Natural killer cell treated with Interleukin-12 subunit alpha and Interleukin-12 subunit beta and Interleukin-15 and Interleukin-18, amount 100 ng/mL, for 72 hours (primary cell): Measurements from ENCODE around the gene CFAP99. TPM values are rescaled to one million over a fixed set of nuclear protein-coding genes. Genes with fewer than 3 reads are reported as not detected.

Experiments used
- ATAC-seq, 2 donors: fragments of 150-1000 bp; cut with Tn5 transposase in 1 of 2; sonication (Bioruptor Pico), chemical (Tn5 transposase) in 1 of 2; 2 replicates each; pipeline ENCODE4 v1.10.0; 2021
- DNase-seq: peaks from one replicate; pipeline ENCODE4 v3.0.0; 2022; ENCODE audit warnings: low spot score
- H3K27ac Mint-ChIP-seq, 2 donors: 1 replicate in 1 of 2; 2 replicates in 1 of 2; pipeline ENCODE4 v1.8.0; 2022; ENCODE audit warnings: mixed read lengths in 2 of 2, mild to moderate bottlenecking in 1 of 2, moderate library complexity in 1 of 2
- H3K27me3 Mint-ChIP-seq, 2 donors: 1 replicate in 1 of 2; 2 replicates in 1 of 2; pipeline ENCODE4 v1.8.0; 2022; ENCODE audit warnings: mixed read lengths in 2 of 2
- H3K36me3 Mint-ChIP-seq: one replicate; pipeline ENCODE4 v1.8.0; 2022; ENCODE audit warnings: mixed read lengths
- H3K4me1 Mint-ChIP-seq, 2 donors: 1 replicate in 1 of 2; 2 replicates in 1 of 2; pipeline ENCODE4 v1.8.0; 2022; ENCODE audit warnings: low read depth in 2 of 2, mixed read lengths in 2 of 2, mild to moderate bottlenecking in 1 of 2
- H3K4me3 Mint-ChIP-seq: one replicate; pipeline ENCODE4 v1.8.0; 2022; ENCODE audit warnings: mixed read lengths
- H3K9me3 Mint-ChIP-seq: 2 replicates; pipeline ENCODE4 v1.8.0; 2022; ENCODE audit warnings: mixed read lengths
- total RNA-seq, 2 donors: library from RNA; stranded (reverse); gene quantifications; one replicate each; pipeline ENCODE4 v1.2.3, GENCODE V29; 2022

Gene CFAP99
- total RNA-seq, 2 donors from 2014 or later, result not detected

DNA sequence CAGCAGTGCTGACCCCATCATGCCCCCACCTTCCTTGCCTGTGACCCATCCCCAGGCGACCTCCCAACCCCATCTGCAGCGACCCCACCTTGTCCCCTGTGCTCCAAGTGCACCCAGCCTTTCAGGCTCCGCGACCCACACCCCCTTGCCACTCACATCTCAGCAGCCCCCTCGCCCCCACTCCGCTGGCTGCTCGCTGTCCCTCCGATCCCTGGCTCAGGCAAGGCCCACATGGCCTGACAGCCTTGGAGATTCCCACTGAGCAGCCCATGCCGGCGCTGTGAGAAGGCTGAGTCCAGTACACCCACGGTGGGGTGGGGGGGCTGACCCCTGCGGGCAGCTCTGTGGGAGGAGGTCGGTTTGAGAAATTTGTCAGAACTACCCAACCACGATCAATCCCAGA lies 9.4 kb upstream of the CFAP99 start:
- ATAC-seq, result no peak
- Mint-ChIP-seq H3K4me3 (no peak overlapping the region), H3K9me3 (no peaks in the 10 kb centered on the region), H3K27me3 (no peaks in the 10 kb centered on the region), H3K4me1 (peaks cover 50 to 59% of the 10 kb centered on the region in 2 donors), H3K36me3 (no peaks in the 10 kb centered on the region), H3K27ac (peak overlapping the region in 1 of 2 donors; percentile 96)
- no peak for DNase-seq

DNA sequence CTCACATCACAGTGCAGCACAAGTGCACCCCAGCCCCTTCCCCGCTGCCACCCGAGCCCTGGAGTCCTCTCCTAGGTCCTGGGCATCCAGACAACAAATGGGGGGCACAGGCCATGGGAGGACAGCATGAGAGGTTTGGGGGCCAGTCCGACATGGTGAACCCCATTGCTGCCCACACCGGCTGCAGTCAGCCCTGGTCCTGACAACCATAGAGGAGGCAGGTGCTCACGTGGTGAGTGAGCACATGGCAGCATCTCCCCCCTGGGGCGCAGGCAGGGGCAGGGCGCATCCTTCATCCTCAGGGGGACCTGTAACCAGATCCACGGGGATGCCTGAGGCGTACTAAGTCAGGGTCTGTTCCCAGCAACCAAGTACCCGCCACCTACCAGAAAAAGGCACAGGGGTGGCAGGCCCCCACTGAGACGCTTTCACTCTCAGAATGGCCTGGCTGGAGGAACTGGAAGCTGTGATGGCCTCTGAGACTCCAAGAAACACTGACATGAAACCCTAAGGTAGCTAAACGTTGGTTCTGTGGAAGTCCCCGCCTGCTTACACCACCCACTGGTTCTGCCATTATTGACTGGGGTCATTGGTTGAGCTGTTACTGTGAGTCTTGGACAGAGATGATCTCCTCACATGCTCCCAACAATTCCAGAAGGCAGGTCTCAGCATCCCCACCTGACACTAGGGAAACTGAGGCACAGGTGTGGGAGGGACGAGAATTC lies 6.8 kb upstream of the CFAP99 start:
- DNase-seq, result no peak
- Mint-ChIP-seq H3K9me3 (no peaks in the 10 kb centered on the region), H3K4me1 (peaks cover 61 to 69% of the 10 kb centered on the region in 2 donors), H3K27ac (peak overlapping the region; percentile 96 to 97), H3K4me3 (peak overlapping the region; percentile 86), H3K36me3 (no peaks in the 10 kb centered on the region), H3K27me3 (no peaks in the 10 kb centered on the region)
- ATAC-seq, result no peak

DNA sequence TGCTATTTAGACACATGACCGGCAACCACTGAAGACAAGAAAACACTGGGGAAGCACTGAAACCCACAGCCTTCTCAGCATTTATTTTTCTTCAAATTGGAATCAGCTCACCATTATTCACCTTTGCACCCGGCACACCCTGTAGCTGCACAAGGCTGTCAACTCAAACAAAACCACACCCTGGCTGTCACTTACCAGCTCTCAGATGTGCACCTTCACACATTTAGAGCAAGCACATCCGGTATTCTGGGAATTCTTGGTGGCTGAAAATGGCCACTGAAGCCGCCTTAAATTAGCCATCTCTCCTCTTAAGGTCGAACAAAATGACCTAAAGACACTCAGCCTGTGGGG lies 6.2 kb upstream of the CFAP99 start:
- no peaks in the 10 kb centered on the region for H3K27me3 Mint-ChIP-seq
- peak overlapping the region; percentile 86 for H3K4me3 Mint-ChIP-seq
- ATAC-seq, result peak; percentile 73
- H3K4me1 Mint-ChIP-seq, result peaks cover 59 to 68% of the 10 kb centered on the region in 2 donors
- H3K9me3 Mint-ChIP-seq, result no peaks in the 10 kb centered on the region
- H3K36me3 Mint-ChIP-seq, result no peaks in the 10 kb centered on the region
- DNase-seq, result peak; percentile 79
- peak overlapping the region; percentile 96 to 97 for H3K27ac Mint-ChIP-seq

- ATAC-seq (peak; percentile 89 to 91), DNase-seq (peak; percentile 93)
- H3K36me3 Mint-ChIP-seq, result no peaks in the 10 kb centered on the region
- H3K27me3 Mint-ChIP-seq, result no peaks in the 10 kb centered on the region
- peaks cover 59 to 65% of the 10 kb centered on the region in 2 donors for H3K4me1 Mint-ChIP-seq
- peak overlapping the region; percentile 96 to 97 for H3K27ac Mint-ChIP-seq
- H3K9me3 Mint-ChIP-seq, result no peaks in the 10 kb centered on the region
- peak overlapping the region; percentile 86 for H3K4me3 Mint-ChIP-seq
Measured at GRCh38 chr4:2412885-2413716, 5.7 kb upstream of the CFAP99 start.

DNA sequence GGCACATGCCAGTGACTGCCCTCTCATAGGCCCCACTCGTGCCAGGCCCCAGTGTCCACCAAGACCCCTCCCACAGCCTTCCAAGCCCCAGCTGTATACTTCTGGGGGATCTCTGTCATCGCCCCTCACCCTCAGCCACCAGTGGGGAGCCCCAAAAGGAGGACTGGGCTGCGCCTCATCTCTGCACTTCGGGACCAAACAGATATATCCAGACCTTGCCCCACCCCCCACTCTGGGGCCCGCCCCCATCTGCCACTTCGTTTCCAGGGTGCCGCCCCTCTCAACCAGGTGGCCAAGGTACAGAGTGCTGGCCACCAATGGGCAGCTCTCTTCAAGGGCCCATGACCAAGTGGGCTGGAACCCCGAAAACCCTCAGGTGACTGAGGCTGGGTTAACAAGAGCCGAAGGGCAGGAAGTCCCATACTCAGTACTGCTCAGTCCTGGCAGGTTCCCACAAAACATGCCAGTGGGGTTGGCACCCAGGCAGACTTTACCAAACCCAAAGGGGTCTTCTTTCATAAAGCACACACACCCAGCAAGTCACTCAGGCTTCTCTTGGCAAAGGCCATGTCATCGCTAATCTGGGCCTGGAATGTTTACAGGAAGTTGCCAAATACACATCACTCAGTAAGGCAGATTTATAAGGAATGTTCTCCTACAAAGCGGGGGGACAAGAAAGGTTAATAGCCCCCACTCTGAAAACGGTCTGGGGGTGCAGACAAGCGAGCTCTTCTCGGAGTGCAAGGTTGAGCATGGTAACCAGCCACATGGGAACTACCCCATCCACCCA lies 4.7 kb upstream of the CFAP99 start:
- H3K9me3 Mint-ChIP-seq, result no peaks in the 10 kb centered on the region
- DNase-seq, result no peak
- peak overlapping the region; percentile 86 for H3K4me3 Mint-ChIP-seq
- no peaks in the 10 kb centered on the region for H3K36me3 Mint-ChIP-seq
- H3K4me1 Mint-ChIP-seq, result peaks cover 61 to 63% of the 10 kb centered on the region in 2 donors
- peak overlapping the region; percentile 96 to 97 for H3K27ac Mint-ChIP-seq
- no peak for ATAC-seq
- no peaks in the 10 kb centered on the region for H3K27me3 Mint-ChIP-seq

GRCh38 chr4:2415213-2415612 lies 3.5 kb upstream of the CFAP99 start:
- Mint-ChIP-seq H3K36me3 (no peaks in the 10 kb centered on the region), H3K27me3 (peaks cover 9 to 10% of the 10 kb centered on the region in 2 donors), H3K4me1 (peaks cover 68 to 69% of the 10 kb centered on the region in 2 donors), H3K4me3 (peak overlapping the region; percentile 35), H3K27ac (peak overlapping the region; percentile 42 to 88), H3K9me3 (no peaks in the 10 kb centered on the region)
- ATAC-seq (no peak), DNase-seq (peak; percentile 3)

GRCh38 chr4:2415881-2416563 lies 2.7 kb upstream of the CFAP99 start:
- Mint-ChIP-seq H3K4me1 (peaks cover 63 to 64% of the 10 kb centered on the region in 2 donors), H3K9me3 (no peaks in the 10 kb centered on the region), H3K36me3 (no peaks in the 10 kb centered on the region), H3K27ac (peak overlapping the region; percentile 42 to 88), H3K27me3 (peaks cover 15 to 18% of the 10 kb centered on the region in 2 donors), H3K4me3 (peak overlapping the region; percentile 68)
- ATAC-seq (no peak), DNase-seq (peak; percentile 41)

- Mint-ChIP-seq H3K27me3 (peaks cover 15 to 18% of the 10 kb centered on the region in 2 donors), H3K4me1 (peaks cover 58% of the 10 kb centered on the region in 2 donors), H3K27ac (peak overlapping the region; percentile 42 to 88), H3K9me3 (no peaks in the 10 kb centered on the region), H3K36me3 (no peaks in the 10 kb centered on the region), H3K4me3 (peak overlapping the region; percentile 68)
- ATAC-seq (no peak), DNase-seq (no peak)
Measured at GRCh38 chr4:2416564-2417225, 2.1 kb upstream of the CFAP99 start.

DNA sequence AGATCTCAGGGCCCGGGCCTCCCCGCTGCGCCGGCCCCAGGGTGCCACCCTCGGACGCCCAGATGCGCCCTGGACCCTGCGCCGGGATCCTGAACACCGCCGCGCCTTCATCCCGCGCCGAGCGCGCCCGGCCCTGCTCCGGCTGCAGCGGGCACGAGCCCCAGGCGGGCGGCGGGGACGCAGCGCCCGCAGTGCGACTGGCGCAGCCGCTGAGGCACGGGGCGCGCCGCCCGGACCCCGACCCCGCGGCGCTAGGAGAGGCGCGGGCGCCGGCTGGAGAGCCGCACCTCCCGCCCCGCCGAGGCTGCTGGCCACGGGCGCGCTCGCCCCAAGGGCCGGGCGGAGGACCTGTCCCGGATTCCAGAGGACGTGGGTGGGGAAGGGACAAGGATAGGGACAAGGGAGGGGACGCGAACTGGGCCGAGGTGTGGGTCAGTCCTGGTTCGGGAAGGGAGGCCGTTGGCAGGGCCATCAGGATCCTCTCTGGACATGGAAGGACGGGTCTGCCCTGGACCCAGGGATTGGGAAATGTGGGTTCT lies 1.5 kb upstream of the CFAP99 start:
- no peaks in the 10 kb centered on the region for H3K9me3 Mint-ChIP-seq
- peaks cover 15 to 18% of the 10 kb centered on the region in 2 donors for H3K27me3 Mint-ChIP-seq
- no peak overlapping the region for H3K27ac Mint-ChIP-seq
- peaks cover 53% of the 10 kb centered on the region in 2 donors for H3K4me1 Mint-ChIP-seq
- H3K4me3 Mint-ChIP-seq, result peak overlapping the region; percentile 89
- DNase-seq (no peak), ATAC-seq (no peak)
- no peaks in the 10 kb centered on the region for H3K36me3 Mint-ChIP-seq

DNA sequence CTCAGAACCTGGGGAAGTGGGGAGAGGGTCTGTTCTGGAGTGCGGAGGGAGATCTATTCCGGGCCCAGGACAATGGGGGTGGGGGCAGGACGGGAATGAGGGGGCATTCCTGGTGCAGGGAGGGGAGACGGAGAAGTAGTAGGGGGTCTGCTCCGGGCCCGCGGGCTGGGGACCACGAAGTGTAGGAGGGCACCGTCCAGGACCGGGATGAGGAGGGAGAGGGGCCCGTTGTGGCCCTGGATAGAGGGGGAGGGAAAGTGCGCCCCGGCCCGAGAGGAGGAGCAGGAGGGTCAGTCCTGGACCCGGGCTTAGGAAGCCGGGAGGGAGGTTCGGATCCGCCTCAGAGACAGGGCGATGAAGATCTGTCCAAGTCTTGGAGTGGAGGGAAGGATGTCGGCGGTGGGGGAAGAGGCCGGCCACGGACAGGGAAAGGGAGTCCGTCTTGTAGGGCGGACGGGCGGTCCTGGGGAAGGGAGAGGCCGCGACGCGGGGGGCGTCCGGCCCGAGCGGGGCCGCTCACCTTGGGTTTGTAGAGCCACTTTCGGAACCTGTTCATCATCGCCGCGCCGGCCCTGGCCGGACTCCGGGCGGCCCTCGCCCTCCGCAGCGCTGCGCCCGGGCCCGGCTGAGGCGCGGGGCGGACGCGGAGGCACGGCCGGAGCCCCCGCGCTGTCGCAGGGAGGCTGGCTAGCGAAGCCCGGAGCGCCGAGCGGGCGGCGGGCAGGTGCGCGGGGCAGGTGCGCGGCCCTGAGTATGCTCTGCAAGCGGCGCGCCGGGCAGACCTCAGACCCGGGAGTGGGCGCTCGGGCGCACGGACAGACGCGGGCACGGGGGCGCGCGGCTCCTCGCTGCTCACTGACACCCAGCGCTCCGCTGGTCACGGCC lies 748 bp upstream of the CFAP99 start, which contains the start of gene ZFYVE28:
TSS of gene ZFYVE28 (minus strand) at position 881 of the 885 bp plus-strand sequence. CDS start at position 559, 322 bp downstream.
- Mint-ChIP-seq H3K36me3 (no peaks in the 10 kb centered on the region), H3K4me1 (peaks cover 46% of the 10 kb centered on the region in 2 donors), H3K27me3 (peaks cover 15 to 18% of the 10 kb centered on the region in 2 donors), H3K27ac (peak within 1 kb of the TSS; percentile 67 to 83), H3K4me3 (peak within 1 kb of the TSS; percentile 91), H3K9me3 (no peaks in the 10 kb centered on the region)
- DNase-seq (no peak), ATAC-seq (no peak)

DNA sequence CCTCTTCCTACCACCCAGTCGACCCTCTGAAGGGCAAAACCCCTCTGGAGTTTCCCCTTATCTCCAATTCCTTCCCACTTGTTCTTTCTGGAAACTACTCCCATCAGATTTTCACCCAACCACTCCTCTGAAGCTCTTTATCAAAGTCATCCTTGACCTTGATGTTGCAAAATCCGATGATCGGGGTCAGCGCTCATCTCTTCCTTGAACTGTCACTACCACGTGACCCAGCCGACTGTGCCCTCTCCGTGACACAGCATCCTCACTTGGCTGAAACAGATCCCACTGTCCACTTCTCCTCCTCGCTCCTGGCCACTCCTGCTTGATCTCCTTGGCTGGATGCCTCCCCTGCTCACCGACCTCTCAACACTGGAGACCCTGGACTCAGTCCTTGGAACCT lies 1.1 kb downstream of the CFAP99 start:
- ATAC-seq, result no peak
- Mint-ChIP-seq H3K27me3 (peaks cover 18% of the 10 kb centered on the region in 2 donors), H3K27ac (peak overlapping the region; percentile 10 to 67), H3K36me3 (no peaks in the 10 kb centered on the region), H3K4me1 (peaks cover 29% of the 10 kb centered on the region in 2 donors), H3K9me3 (no peaks in the 10 kb centered on the region), H3K4me3 (peak overlapping the region; percentile 91)
- DNase-seq, result no peak

DNA sequence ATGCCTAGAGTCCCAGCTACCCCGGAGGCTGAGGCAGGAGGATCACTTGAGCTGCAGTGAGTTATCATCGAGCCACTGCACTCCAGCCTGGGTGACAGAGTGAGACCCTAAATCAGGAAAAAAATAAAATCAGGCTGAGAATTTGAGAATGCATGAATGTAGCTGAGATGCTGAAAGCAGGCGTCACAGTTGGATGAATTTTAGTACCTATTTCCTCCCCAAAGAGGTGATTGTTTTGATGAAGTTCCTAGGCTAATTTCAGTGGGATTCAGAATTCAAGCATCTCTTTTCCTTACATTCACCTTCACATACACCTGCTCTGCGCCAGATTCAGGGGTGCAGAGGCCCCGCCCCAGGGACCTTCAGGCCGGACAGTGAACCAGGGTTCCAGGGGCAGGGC lies 3.2 kb downstream of the CFAP99 start:
- Mint-ChIP-seq H3K4me1 (peaks cover 16% of the 10 kb centered on the region in 2 donors), H3K9me3 (no peaks in the 10 kb centered on the region), H3K27me3 (peaks cover 18 to 20% of the 10 kb centered on the region in 2 donors), H3K27ac (no peak overlapping the region), H3K4me3 (no peak overlapping the region), H3K36me3 (no peaks in the 10 kb centered on the region)
- ATAC-seq (no peak), DNase-seq (no peak)
